ENCODE measurements around the gene HIVEP3.

The HIVEP3 gene

DNA sequence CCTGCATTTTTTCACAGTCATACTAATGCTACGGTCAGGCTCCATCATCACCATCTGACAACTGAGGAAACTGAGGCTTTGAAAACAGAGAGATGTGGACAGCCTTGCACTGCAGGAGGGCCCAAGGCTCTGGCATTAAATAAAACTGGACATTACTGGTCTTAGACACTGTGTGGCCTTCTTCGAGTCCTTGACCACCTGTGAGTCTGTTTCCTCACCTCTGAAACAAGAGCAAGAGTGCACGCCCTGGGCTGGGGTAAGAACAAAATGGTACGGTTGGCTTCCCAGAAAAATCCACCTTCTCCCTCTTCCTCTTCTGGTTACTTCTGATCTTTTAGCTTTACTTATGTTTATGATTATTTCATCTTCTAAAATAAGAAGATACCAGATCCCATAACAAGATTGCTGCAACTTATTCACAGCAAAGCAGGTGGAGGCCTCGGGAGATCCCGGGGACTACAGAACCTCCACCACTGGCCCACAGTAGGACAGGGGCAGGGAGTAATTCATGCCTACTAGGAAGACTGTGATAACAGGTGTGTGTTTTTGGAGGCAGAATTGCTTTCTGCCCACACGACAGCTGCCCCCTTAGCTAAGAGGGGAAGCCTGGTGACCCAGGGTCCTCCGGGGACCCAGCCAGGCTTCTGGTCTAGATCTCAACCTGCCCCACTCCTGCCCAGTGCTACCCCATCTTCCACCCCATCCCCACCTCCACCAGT is 277.8 kb downstream of the HIVEP3 start:
- no peak overlapping the region for H3K4me3 ChIP-seq (replicated peaks; ENCODE audit: insufficient read depth, low read length)
- no peak overlapping the region for H3K27ac ChIP-seq (replicated peaks)
- TF ChIP-seq, protein P1, sequence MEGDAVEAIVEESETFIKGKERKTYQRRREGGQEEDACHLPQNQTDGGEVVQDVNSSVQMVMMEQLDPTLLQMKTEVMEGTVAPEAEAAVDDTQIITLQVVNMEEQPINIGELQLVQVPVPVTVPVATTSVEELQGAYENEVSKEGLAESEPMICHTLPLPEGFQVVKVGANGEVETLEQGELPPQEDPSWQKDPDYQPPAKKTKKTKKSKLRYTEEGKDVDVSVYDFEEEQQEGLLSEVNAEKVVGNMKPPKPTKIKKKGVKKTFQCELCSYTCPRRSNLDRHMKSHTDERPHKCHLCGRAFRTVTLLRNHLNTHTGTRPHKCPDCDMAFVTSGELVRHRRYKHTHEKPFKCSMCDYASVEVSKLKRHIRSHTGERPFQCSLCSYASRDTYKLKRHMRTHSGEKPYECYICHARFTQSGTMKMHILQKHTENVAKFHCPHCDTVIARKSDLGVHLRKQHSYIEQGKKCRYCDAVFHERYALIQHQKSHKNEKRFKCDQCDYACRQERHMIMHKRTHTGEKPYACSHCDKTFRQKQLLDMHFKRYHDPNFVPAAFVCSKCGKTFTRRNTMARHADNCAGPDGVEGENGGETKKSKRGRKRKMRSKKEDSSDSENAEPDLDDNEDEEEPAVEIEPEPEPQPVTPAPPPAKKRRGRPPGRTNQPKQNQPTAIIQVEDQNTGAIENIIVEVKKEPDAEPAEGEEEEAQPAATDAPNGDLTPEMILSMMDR (IDR thresholded peaks at IDR 0.05; ENCODE audit: insufficient read depth, low read length) = no peak
- TF ChIP-seq GABPA (IDR thresholded peaks at IDR 0.05; ENCODE audit: low read depth) = no peak
- no peak for TF ChIP-seq POLR2AphosphoS5 (IDR thresholded peaks at IDR 0.05; ENCODE audit: low read depth)
- TF ChIP-seq SPI1 (IDR thresholded peaks at IDR 0.05; ENCODE audit: borderline replicate concordance, low read depth) = no peak
- TF ChIP-seq, protein P2, sequence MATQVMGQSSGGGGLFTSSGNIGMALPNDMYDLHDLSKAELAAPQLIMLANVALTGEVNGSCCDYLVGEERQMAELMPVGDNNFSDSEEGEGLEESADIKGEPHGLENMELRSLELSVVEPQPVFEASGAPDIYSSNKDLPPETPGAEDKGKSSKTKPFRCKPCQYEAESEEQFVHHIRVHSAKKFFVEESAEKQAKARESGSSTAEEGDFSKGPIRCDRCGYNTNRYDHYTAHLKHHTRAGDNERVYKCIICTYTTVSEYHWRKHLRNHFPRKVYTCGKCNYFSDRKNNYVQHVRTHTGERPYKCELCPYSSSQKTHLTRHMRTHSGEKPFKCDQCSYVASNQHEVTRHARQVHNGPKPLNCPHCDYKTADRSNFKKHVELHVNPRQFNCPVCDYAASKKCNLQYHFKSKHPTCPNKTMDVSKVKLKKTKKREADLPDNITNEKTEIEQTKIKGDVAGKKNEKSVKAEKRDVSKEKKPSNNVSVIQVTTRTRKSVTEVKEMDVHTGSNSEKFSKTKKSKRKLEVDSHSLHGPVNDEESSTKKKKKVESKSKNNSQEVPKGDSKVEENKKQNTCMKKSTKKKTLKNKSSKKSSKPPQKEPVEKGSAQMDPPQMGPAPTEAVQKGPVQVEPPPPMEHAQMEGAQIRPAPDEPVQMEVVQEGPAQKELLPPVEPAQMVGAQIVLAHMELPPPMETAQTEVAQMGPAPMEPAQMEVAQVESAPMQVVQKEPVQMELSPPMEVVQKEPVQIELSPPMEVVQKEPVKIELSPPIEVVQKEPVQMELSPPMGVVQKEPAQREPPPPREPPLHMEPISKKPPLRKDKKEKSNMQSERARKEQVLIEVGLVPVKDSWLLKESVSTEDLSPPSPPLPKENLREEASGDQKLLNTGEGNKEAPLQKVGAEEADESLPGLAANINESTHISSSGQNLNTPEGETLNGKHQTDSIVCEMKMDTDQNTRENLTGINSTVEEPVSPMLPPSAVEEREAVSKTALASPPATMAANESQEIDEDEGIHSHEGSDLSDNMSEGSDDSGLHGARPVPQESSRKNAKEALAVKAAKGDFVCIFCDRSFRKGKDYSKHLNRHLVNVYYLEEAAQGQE (IDR thresholded peaks at IDR 0.05; ENCODE audit: insufficient replicate concordance, low read depth) = no peak
- no peaks in the 10 kb centered on the region for H3K27me3 ChIP-seq (ENCODE audit: insufficient read depth, poor library complexity, severe bottlenecking)
- DNase-seq (ENCODE audit: low read depth in 1 of 2, low spot score in 1 of 2) = no peak

DNA sequence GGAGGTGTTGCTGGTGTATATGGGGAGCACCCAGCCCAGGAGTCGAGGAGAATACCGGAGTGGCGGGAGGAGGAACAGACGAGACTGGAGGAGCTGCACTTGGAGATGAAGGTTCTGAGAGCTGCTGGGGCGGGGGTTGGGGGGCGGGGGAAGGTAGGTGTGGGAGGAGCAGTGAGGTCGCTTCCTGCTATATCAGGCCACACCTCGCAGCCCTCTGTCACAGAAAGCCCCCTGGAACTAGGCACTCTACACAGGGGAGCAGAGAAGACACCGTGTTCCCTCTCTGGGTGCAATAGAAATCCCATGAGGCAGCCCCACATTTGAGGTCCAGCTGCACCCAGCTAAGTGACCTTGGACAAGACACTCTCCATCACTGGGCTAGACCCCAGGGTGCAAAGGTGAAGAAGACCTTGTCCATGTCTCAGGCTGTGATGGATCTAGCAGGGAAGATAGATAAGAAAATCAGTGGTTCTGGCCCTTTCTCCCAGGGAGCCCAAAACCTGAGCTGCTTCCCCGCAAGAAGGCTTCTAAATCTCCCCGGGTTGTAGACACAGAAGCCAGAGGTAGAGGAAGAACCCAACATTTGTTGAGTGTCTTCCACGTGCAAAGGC is 278.5 kb downstream of the HIVEP3 start:
- Histone ChIP-seq H3K27me3 (ENCODE audit: insufficient read depth, poor library complexity, severe bottlenecking) (no peaks in the 10 kb centered on the region), H3K4me3 (replicated peaks; ENCODE audit: insufficient read depth, low read length) (no peak overlapping the region), H3K27ac (replicated peaks) (no peak overlapping the region)
- no peak for DNase-seq (ENCODE audit: low read depth in 1 of 2, low spot score in 1 of 2)
- TF ChIP-seq, protein P1 (IDR thresholded peaks at IDR 0.05; ENCODE audit: insufficient read depth, low read length) = no peak

DNA sequence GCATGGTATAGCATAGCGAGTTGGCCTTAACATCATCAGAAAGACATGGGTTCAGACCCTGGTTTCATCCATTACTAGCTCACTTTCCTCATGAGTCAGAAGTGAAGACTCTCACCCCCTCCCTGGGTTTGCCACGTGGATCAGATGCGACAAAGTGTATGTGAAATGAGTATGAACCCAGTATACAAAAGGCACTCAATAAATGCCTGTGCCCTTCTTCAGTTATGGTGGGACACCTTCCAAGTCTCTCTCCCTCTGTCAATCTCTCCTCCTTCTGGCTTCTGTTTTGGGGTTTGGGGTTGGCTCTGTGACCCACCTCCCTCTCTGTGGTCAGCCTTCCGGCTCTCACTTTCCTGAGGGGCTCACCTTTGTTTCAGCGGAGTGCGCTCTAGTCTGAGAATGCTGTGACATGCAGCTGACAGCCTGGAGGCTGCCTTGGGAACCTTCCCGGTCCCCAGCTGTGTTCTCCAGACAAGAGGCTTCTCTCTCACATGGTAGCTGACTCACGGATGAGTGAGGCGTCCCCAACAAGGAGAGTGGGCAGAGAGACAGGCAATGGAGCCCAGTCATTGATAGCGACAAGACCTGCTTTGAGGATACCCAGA is 279.3 kb downstream of the HIVEP3 start:
- no peak for DNase-seq (ENCODE audit: low read depth in 1 of 2, low spot score in 1 of 2)
- TF ChIP-seq, protein P2 (IDR thresholded peaks at IDR 0.05; ENCODE audit: insufficient replicate concordance, low read depth) = no peak
- TF ChIP-seq POLR2AphosphoS5 (IDR thresholded peaks at IDR 0.05; ENCODE audit: low read depth) (no peak), GABPA (IDR thresholded peaks at IDR 0.05; ENCODE audit: low read depth) (no peak), SPI1 (IDR thresholded peaks at IDR 0.05; ENCODE audit: borderline replicate concordance, low read depth) (no peak)
- TF ChIP-seq, protein P1 (IDR thresholded peaks at IDR 0.05; ENCODE audit: insufficient read depth, low read length) = no peak
- Histone ChIP-seq H3K27ac (replicated peaks) (no peak overlapping the region), H3K27me3 (ENCODE audit: insufficient read depth, poor library complexity, severe bottlenecking) (no peaks in the 10 kb centered on the region), H3K4me3 (replicated peaks; ENCODE audit: insufficient read depth, low read length) (no peak overlapping the region)
